Measurements from ENCODE around the gene SLC6A17. TPM values are rescaled to one million over a fixed set of nuclear protein-coding genes. Genes with fewer than 3 reads are reported as not detected.

SLC6A17 gene
- polyA plus RNA-seq, 1 donor: 0.33 TPM

- no CpG with 5 or more reads among the region's 5 CpGs for WGBS (ENCODE audit: insufficient coverage, low lambda C conversion rate)
- DNase-seq: no peak
- Histone ChIP-seq H3K27ac (ENCODE audit: low read length) (no peak overlapping the region), H3K36me3 (ENCODE audit: control insufficient read depth, insufficient read depth, low read length) (no peaks in the 10 kb centered on the region), H3K27me3 (ENCODE audit: control insufficient read depth, insufficient read depth, low read length) (peaks cover 7% of the 10 kb centered on the region), H3K9me3 (ENCODE audit: control insufficient read depth, low read depth, low read length) (no peaks in the 10 kb centered on the region), H3K4me1 (ENCODE audit: control insufficient read depth, insufficient read depth, low read length) (no peaks in the 10 kb centered on the region), H3K4me3 (ENCODE audit: low read length) (no peak overlapping the region)
These were observed 8.0 kb downstream of the SLC6A17 start for GRCh38 chr1:110158261-110158660.

GRCh38 chr1:110159168-110159567, 8.9 kb downstream of the SLC6A17 start:
- Histone ChIP-seq H3K4me3 (ENCODE audit: low read length) (no peak overlapping the region), H3K27me3 (ENCODE audit: control insufficient read depth, insufficient read depth, low read length) (peaks cover 2% of the 10 kb centered on the region), H3K27ac (ENCODE audit: low read length) (no peak overlapping the region), H3K4me1 (ENCODE audit: control insufficient read depth, insufficient read depth, low read length) (no peaks in the 10 kb centered on the region), H3K9me3 (ENCODE audit: control insufficient read depth, low read depth, low read length) (no peaks in the 10 kb centered on the region), H3K36me3 (ENCODE audit: control insufficient read depth, insufficient read depth, low read length) (no peaks in the 10 kb centered on the region)
- no peak for DNase-seq
- no CpG with 5 or more reads among the region's 2 CpGs for WGBS (ENCODE audit: insufficient coverage, low lambda C conversion rate)

GRCh38 chr1:110160538-110161100, 10.3 kb downstream of the SLC6A17 start:
- no peaks in the 10 kb centered on the region for H3K36me3 ChIP-seq (ENCODE audit: control insufficient read depth, insufficient read depth, low read length)
- H3K27ac ChIP-seq (ENCODE audit: low read length): no peak overlapping the region
- no peak for DNase-seq
- H3K4me1 ChIP-seq (ENCODE audit: control insufficient read depth, insufficient read depth, low read length): no peaks in the 10 kb centered on the region
- no peaks in the 10 kb centered on the region for H3K9me3 ChIP-seq (ENCODE audit: control insufficient read depth, low read depth, low read length)
- H3K27me3 ChIP-seq (ENCODE audit: control insufficient read depth, insufficient read depth, low read length): peaks cover 5% of the 10 kb centered on the region
- WGBS (ENCODE audit: insufficient coverage, low lambda C conversion rate): 94% methylated on average over 3 of the region's 10 CpGs
- H3K4me3 ChIP-seq (ENCODE audit: low read length): no peak overlapping the region

GRCh38 chr1:110161165-110161564, 10.9 kb downstream of the SLC6A17 start:
- H3K27ac ChIP-seq (ENCODE audit: low read length): no peak overlapping the region
- peaks cover 8% of the 10 kb centered on the region for H3K27me3 ChIP-seq (ENCODE audit: control insufficient read depth, insufficient read depth, low read length)
- H3K4me1 ChIP-seq (ENCODE audit: control insufficient read depth, insufficient read depth, low read length): no peaks in the 10 kb centered on the region
- no peaks in the 10 kb centered on the region for H3K36me3 ChIP-seq (ENCODE audit: control insufficient read depth, insufficient read depth, low read length)
- no peak overlapping the region for H3K4me3 ChIP-seq (ENCODE audit: low read length)
- 100% methylated on average over 1 of the region's 3 CpGs for WGBS (ENCODE audit: insufficient coverage, low lambda C conversion rate)
- no peaks in the 10 kb centered on the region for H3K9me3 ChIP-seq (ENCODE audit: control insufficient read depth, low read depth, low read length)
- no peak for DNase-seq

- DNase-seq: no peak
- Histone ChIP-seq H3K27me3 (ENCODE audit: control insufficient read depth, insufficient read depth, low read length) (peaks cover 8% of the 10 kb centered on the region), H3K9me3 (ENCODE audit: control insufficient read depth, low read depth, low read length) (no peaks in the 10 kb centered on the region), H3K4me1 (ENCODE audit: control insufficient read depth, insufficient read depth, low read length) (no peaks in the 10 kb centered on the region), H3K27ac (ENCODE audit: low read length) (no peak overlapping the region), H3K4me3 (ENCODE audit: low read length) (no peak overlapping the region), H3K36me3 (ENCODE audit: control insufficient read depth, insufficient read depth, low read length) (no peaks in the 10 kb centered on the region)
- no CpG with 5 or more reads among the region's 11 CpGs for WGBS (ENCODE audit: insufficient coverage, low lambda C conversion rate)
These were observed 11.6 kb downstream of the SLC6A17 start for GRCh38 chr1:110161849-110162248.

- Histone ChIP-seq H3K4me1 (ENCODE audit: control insufficient read depth, insufficient read depth, low read length) (no peaks in the 10 kb centered on the region), H3K4me3 (ENCODE audit: low read length) (no peak overlapping the region), H3K27me3 (ENCODE audit: control insufficient read depth, insufficient read depth, low read length) (peaks cover 8% of the 10 kb centered on the region), H3K9me3 (ENCODE audit: control insufficient read depth, low read depth, low read length) (no peaks in the 10 kb centered on the region), H3K27ac (ENCODE audit: low read length) (no peak overlapping the region), H3K36me3 (ENCODE audit: control insufficient read depth, insufficient read depth, low read length) (no peaks in the 10 kb centered on the region)
- DNase-seq: no peak
- WGBS (ENCODE audit: insufficient coverage, low lambda C conversion rate): 44% methylated on average over 3 of the region's 7 CpGs
These were observed 13.3 kb downstream of the SLC6A17 start for GRCh38 chr1:110163591-110163990.

- Histone ChIP-seq H3K9me3 (ENCODE audit: control insufficient read depth, low read depth, low read length) (no peaks in the 10 kb centered on the region), H3K36me3 (ENCODE audit: control insufficient read depth, insufficient read depth, low read length) (no peaks in the 10 kb centered on the region), H3K27me3 (ENCODE audit: control insufficient read depth, insufficient read depth, low read length) (peaks cover 8% of the 10 kb centered on the region), H3K4me3 (ENCODE audit: low read length) (no peak overlapping the region), H3K4me1 (ENCODE audit: control insufficient read depth, insufficient read depth, low read length) (no peaks in the 10 kb centered on the region), H3K27ac (ENCODE audit: low read length) (no peak overlapping the region)
- WGBS (ENCODE audit: insufficient coverage, low lambda C conversion rate): 88% methylated on average over 1 of the region's 10 CpGs
- no peak for DNase-seq
These were observed 14.5 kb downstream of the SLC6A17 start for GRCh38 chr1:110164725-110165350.

- peaks cover 8% of the 10 kb centered on the region for H3K27me3 ChIP-seq (ENCODE audit: control insufficient read depth, insufficient read depth, low read length)
- no peak overlapping the region for H3K27ac ChIP-seq (ENCODE audit: low read length)
- H3K9me3 ChIP-seq (ENCODE audit: control insufficient read depth, low read depth, low read length): no peaks in the 10 kb centered on the region
- 72% methylated on average over 2 of the region's 6 CpGs for WGBS (ENCODE audit: insufficient coverage, low lambda C conversion rate)
- no peak for DNase-seq
- no peaks in the 10 kb centered on the region for H3K4me1 ChIP-seq (ENCODE audit: control insufficient read depth, insufficient read depth, low read length)
- no peak overlapping the region for H3K4me3 ChIP-seq (ENCODE audit: low read length)
- no peaks in the 10 kb centered on the region for H3K36me3 ChIP-seq (ENCODE audit: control insufficient read depth, insufficient read depth, low read length)
These were observed 15.5 kb downstream of the SLC6A17 start for GRCh38 chr1:110165761-110166231.

GRCh38 chr1:110166861-110167260, 16.6 kb downstream of the SLC6A17 start:
- no peaks in the 10 kb centered on the region for H3K9me3 ChIP-seq (ENCODE audit: control insufficient read depth, low read depth, low read length)
- H3K27ac ChIP-seq (ENCODE audit: low read length): no peak overlapping the region
- no peak overlapping the region for H3K4me3 ChIP-seq (ENCODE audit: low read length)
- peaks cover 11% of the 10 kb centered on the region for H3K27me3 ChIP-seq (ENCODE audit: control insufficient read depth, insufficient read depth, low read length)
- no CpG with 5 or more reads among the region's 11 CpGs for WGBS (ENCODE audit: insufficient coverage, low lambda C conversion rate)
- DNase-seq: no peak
- no peaks in the 10 kb centered on the region for H3K36me3 ChIP-seq (ENCODE audit: control insufficient read depth, insufficient read depth, low read length)
- no peaks in the 10 kb centered on the region for H3K4me1 ChIP-seq (ENCODE audit: control insufficient read depth, insufficient read depth, low read length)

GRCh38 chr1:110170766-110171733, 20.8 kb downstream of the SLC6A17 start:
- Histone ChIP-seq H3K4me1 (ENCODE audit: control insufficient read depth, insufficient read depth, low read length) (no peaks in the 10 kb centered on the region), H3K27ac (ENCODE audit: low read length) (no peak overlapping the region), H3K9me3 (ENCODE audit: control insufficient read depth, low read depth, low read length) (no peaks in the 10 kb centered on the region), H3K4me3 (ENCODE audit: low read length) (no peak overlapping the region), H3K27me3 (ENCODE audit: control insufficient read depth, insufficient read depth, low read length) (peaks cover 20% of the 10 kb centered on the region), H3K36me3 (ENCODE audit: control insufficient read depth, insufficient read depth, low read length) (no peaks in the 10 kb centered on the region)
- no CpG with 5 or more reads among the region's 13 CpGs for WGBS (ENCODE audit: insufficient coverage, low lambda C conversion rate)
- peak in 1 of 2 donors; percentile 8 for DNase-seq
